A549 treated with GW870086 at 1 μM for 4 hours (cell line): ENCODE measurements around the gene RNF141. TPM values are rescaled to one million over a fixed set of nuclear protein-coding genes. Genes with fewer than 3 reads are reported as not detected.

Experiments used
- total RNA-seq: library from RNA; stranded (reverse); fragments of 200-300 nt; extraction: Qiagen RNA extraction; gene quantifications from 5 replicates; pipeline ENCODE4 v1.2.3, GENCODE V29; 2022; ENCODE audit warnings: low read depth

The RNF141 gene
- total RNA-seq = 19.1 to 32.1 TPM (median 27.2 TPM) in 5 replicates

DNA sequence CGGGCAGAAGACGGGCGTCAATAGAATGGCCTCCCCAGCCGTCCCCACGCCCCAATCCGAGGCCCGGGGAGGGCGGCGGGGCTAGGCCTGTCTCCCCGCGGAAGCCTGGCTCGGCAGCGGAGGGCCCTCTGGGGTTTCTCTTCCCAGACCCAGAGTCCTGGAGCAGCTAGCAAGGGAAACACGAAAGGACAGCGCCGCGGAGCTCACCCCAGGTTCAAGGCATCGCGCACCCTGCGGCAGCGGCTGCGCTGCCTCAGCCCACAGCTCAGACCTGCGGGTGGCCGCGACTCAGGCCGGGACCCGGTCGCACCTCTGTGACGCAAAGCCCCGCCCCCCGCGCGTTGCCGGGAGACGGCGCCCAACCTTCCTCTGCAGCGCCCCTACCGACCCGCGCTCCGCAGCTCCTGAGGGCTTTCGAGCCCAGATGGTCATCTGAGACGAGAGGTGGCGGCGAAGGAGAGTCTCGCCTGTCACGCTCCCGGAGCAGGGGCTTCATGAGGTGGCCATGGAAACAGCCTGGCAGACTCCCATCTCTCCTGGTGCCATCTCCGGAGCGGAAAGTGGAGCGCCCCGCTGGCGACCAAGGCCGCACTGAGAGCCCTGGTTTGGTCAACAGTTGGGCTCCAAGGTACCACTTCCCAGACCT, at the start of gene RNF141:
Gene RNF141, minus strand, starts transcription at position 273 of the 646 bp plus-strand sequence. CDS start 7,029 bp downstream, outside the sequence.

DNA sequence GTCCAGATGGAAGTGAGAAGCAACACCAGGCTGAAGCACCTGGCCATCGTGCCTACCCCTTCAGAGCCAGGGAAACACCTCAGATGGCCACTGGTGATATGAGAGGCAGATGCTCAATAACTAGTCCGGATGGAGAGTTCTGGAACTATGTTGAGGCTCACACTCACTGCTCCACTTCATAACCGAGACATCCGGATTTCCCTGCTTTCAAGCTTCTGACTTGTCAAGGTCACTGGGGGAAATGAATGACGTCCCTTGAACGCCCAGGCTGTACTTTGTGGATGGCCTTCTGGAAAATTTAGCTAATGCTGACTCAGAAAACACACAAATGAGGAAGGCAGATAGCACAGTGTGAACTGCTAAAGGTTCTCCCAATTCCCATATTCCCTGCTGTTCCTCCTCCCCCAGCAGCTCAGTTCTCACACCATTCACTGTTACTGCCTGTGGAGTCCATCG, 27.5 kb upstream of the RNF141 start, which contains the start of gene LYVE1:
Gene LYVE1, minus strand, starts transcription at position 180 of the 456 bp plus-strand sequence. Its CDS starts 133 bp downstream, at position 47.

Other genes with a start within 250 kb of the RNF141 start
- gene SBF2, start 247.0 kb downstream of the RNF141 start, total RNA-seq = 12.9 to 15.9 TPM (median 14.6 TPM) in 5 replicates
- 104 to 145 TPM (median 115 TPM) in 5 replicates for gene ADM, start 236.1 kb downstream of the RNF141 start, total RNA-seq
- gene AMPD3, start 85.9 kb downstream of the RNF141 start, total RNA-seq = 7.1 to 9.5 TPM (median 8.5 TPM) in 5 replicates
- gene LYVE1, start 27.5 kb upstream of the RNF141 start, total RNA-seq = 0.27 to 0.84 TPM (median 0.51 TPM) in 5 replicates
- 0.05 to 0.15 TPM (median 0.11 TPM) in 4 of 5 replicates, not detected in the other for gene IRAG1, start 152.6 kb upstream of the RNF141 start, total RNA-seq
- 22.0 to 29.4 TPM (median 25.8 TPM) in 5 replicates for gene CTR9, start 210.1 kb upstream of the RNF141 start, total RNA-seq